Measurements from ENCODE around the gene MYOCOS. TPM values are rescaled to one million over a fixed set of nuclear protein-coding genes. Genes with fewer than 3 reads are reported as not detected.

MYOCOS gene
- total and polyA plus RNA-seq, 7 donors, result 0.10 TPM; not detected in 6

- Histone ChIP-seq H3K4me3 (no peak overlapping the region), H3K36me3 (ENCODE audit: insufficient read depth in 1 of 2, low read depth in 1 of 2) (no peaks in the 10 kb centered on the region), H3K27me3 (ENCODE audit: insufficient read depth in 3 of 3, low read length in 2 of 3) (no peaks in the 10 kb centered on the region), H3K9me3 (no peaks in the 10 kb centered on the region), H3K4me1 (no peaks in the 10 kb centered on the region), H3K27ac (no peak overlapping the region)
- intact Hi-C loops (cut with DNase I), result no loop called here
- no peak for ATAC-seq
- no peak for DNase-seq
- TF ChIP-seq CTCF (IDR thresholded peaks at IDR 0.05), result no peak
- WGBS, 3 donors, result 81 to 86% (median 86%) methylated on average over 2 of the region's 2 CpGs
These were observed 13.6 kb downstream of the MYOCOS start for GRCh38 chr1:171635661-171636060.

DNA sequence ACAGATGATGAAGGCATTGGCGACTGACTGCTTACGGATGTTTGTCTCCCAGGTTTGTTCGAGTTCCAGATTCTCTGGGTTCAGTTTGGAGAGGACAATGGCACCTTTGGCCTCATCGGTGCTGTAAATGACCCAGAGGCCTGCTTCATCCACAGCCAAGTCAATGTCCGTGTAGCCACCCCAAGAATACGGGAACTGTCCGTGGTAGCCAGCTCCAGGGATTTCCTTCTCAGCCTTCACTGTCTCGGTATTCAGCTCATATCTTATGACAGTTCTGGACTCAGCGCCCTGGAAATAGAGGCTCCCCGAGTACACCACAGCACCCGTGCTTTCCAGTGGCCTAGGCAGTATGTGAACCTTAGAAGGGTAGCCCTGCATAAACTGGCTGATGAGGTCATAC is 14.1 kb downstream of the MYOCOS start:
- Histone ChIP-seq H3K9me3 (no peaks in the 10 kb centered on the region), H3K27ac (no peak overlapping the region), H3K27me3 (ENCODE audit: insufficient read depth in 3 of 3, low read length in 2 of 3) (no peaks in the 10 kb centered on the region), H3K4me3 (no peak overlapping the region), H3K36me3 (ENCODE audit: insufficient read depth in 1 of 2, low read depth in 1 of 2) (no peaks in the 10 kb centered on the region), H3K4me1 (no peaks in the 10 kb centered on the region)
- WGBS, 3 donors, result 66 to 78% (median 76%) methylated on average over 11 of the region's 11 CpGs
- TF ChIP-seq CTCF (IDR thresholded peaks at IDR 0.05), result no peak
- intact Hi-C loops (cut with DNase I), result no loop called here
- ATAC-seq, result no peak
- DNase-seq, result no peak

- no peaks in the 10 kb centered on the region for H3K4me1 ChIP-seq
- no peaks in the 10 kb centered on the region for H3K27me3 ChIP-seq (ENCODE audit: insufficient read depth in 3 of 3, low read length in 2 of 3)
- no peaks in the 10 kb centered on the region for H3K36me3 ChIP-seq (ENCODE audit: insufficient read depth in 1 of 2, low read depth in 1 of 2)
- intact Hi-C loops (cut with DNase I), result no loop called here
- TF ChIP-seq CTCF (IDR thresholded peaks at IDR 0.05), result no peak
- DNase-seq, result no peak
- no peak overlapping the region for H3K4me3 ChIP-seq
- ATAC-seq, result no peak
- H3K9me3 ChIP-seq, result no peaks in the 10 kb centered on the region
- WGBS, 3 donors, result 66 to 69% (median 67%) methylated on average over 4 of the region's 4 CpGs
- H3K27ac ChIP-seq, result no peak overlapping the region
These were observed 16.0 kb downstream of the MYOCOS start for GRCh38 chr1:171637928-171638576.

- H3K36me3 ChIP-seq (ENCODE audit: insufficient read depth in 1 of 2, low read depth in 1 of 2), result no peaks in the 10 kb centered on the region
- TF ChIP-seq CTCF (IDR thresholded peaks at IDR 0.05), result no peak
- no peak for DNase-seq
- H3K4me3 ChIP-seq, result no peak overlapping the region
- no peaks in the 10 kb centered on the region for H3K27me3 ChIP-seq (ENCODE audit: insufficient read depth in 3 of 3, low read length in 2 of 3)
- 96 to 98% (median 97%) methylated on average over 1 of the region's 1 CpG for WGBS, 3 donors
- no peaks in the 10 kb centered on the region for H3K9me3 ChIP-seq
- no peak overlapping the region for H3K27ac ChIP-seq
- intact Hi-C loops (cut with DNase I), result loop anchor here (10.0 kb wide), 1 partner anchor 105 kb away; the partner anchor contains the start of gene VAMP4 (in 2 of the 2)
- H3K4me1 ChIP-seq, result peaks cover 7% of the 10 kb centered on the region
- ATAC-seq, result no peak
These were observed 18.2 kb downstream of the MYOCOS start for GRCh38 chr1:171640225-171640624.
